D721Med (cell line): Measurements from ENCODE around the gene SFT2D1.
"Not testable (repeated sequence)": the region's sequence is repeated elsewhere in the genome, so short reads cannot be mapped to it uniquely, and the experiment has no call there.

Source experiments
- DNase-seq: peaks from one replicate; pipeline ENCODE4 v3.0.0; 2011; ENCODE audit warnings: low spot score; ENCODE audit not compliant: insufficient read length
- FAIRE-seq: peaks from 2 replicates; lab custom pipeline; 2011; peaks lifted over from hg19 to GRCh38; lab: Jason Lieb, UNC
- CTCF ChIP-seq: IDR thresholded peaks from 2 replicates; pipeline ENCODE4 v1.5.1; 2012; ENCODE audit warnings: mild to moderate bottlenecking, control low read depth; ENCODE audit not compliant: insufficient read depth; ENCODE audit errors: missing control alignments

SFT2D1 gene

DNA sequence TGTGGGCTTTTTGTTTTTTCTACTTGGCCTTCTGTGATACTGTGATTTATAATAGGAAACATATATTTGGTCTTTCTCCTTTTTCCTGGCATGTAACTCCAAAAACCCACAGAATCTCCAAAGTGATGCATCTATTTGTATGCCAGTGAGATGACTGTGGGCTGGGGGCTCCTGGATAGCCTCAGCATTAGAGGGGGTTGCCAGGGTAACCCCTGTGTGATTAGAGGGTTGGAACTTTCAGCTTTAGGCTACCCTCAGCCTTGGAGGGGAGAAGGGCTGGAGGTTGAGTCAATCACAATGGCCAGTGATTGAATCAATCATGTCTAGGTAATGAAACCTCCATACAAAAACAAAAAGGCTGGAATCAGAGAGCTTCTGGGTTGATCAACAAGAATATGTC is 10.6 kb upstream of the SFT2D1 start:
- DNase-seq (no peak), FAIRE-seq (no peak)
- TF ChIP-seq CTCF, result no peak

DNA sequence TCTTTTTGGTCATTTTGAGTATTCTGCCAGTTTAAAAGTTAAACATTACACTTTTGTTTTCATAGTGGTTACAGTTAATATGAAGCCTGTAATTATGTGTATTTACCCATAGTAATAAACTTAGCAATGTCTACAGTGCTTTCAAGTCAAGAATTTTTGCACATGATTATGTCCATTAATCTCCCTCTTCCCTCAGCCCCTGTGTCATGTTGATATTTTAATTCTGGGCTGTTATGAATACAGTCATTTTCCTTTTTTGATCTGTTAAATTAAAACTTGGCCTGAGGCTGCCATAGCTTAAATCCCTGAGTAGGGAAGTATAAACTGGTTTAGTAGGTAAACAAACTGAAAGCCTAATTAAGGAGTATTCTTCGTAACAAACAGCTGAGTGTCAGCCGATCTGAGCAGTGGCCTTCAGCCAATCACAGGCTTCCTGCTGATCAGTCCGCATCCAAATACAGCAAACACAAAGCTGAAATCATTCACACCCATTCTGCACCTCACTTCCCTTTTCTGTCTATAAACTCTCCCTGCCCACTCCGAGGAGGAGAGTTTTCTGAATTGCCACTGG is 9.5 kb upstream of the SFT2D1 start:
- TF ChIP-seq CTCF, result no peak
- DNase-seq (no peak), FAIRE-seq (no peak)

DNA sequence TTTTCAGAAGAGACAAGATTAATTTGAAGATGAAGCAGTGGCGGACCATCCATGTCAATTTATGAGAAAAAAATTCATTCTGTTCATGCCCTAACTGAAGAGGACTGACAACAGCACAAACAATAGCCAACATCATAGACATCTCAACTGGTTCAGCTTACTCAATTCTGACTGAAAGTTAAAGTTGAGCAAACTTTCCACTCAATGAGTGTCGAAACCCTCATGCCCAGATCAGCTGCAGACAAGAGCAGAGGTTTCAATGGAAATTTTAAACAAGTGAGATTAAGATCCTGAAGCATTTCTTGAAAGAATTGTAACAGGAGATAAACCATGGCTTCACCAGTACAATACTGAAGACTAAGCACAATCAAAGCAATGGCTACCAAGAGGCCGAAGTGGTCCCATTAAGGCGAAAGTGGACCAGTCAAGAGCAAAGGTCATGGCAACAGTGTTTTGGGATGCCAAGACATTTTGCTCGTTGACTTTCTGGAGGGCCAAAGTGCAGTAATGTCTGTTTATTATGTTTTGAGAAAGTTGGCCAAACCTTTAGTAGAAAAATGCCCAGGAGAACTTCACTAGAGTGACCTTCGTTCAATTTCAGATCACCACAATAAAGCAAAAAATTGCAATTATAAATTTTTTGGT is 6.1 kb upstream of the SFT2D1 start:
- FAIRE-seq (no peak), DNase-seq (no peak)
- TF ChIP-seq CTCF, result no peak

GRCh38 chr6:166346965-166347364 is 4.6 kb upstream of the SFT2D1 start:
- no peak for TF ChIP-seq CTCF
- no peak for DNase-seq
- no peak for FAIRE-seq

GRCh38 chr6:166346449-166346848 is 4.1 kb upstream of the SFT2D1 start:
- no peak for TF ChIP-seq CTCF
- no peak for DNase-seq
- FAIRE-seq, result no peak

DNA sequence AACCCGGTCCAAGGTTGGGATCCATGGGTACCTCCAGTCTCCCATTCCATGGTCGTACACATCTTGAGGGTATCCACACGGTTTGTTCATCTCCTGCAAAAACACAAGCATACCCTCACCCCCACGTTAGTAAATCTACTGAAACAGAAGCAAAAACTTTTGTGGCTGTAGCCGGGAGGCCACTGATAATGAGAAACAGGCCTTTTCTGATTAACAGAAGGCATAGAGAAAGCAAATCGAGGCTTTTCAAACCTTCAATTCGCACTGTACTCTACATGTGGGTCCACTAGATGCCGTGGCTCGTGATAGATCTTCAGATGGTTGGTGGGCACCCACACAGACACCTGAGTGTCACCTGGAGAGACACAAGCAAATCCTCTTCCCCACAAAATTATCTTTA is 3.3 kb upstream of the SFT2D1 start:
- DNase-seq, FAIRE-seq: not testable (repeated sequence)

- FAIRE-seq, DNase-seq: not testable (repeated sequence)
Measured at GRCh38 chr6:166344921-166345320, 2.6 kb upstream of the SFT2D1 start.

DNA sequence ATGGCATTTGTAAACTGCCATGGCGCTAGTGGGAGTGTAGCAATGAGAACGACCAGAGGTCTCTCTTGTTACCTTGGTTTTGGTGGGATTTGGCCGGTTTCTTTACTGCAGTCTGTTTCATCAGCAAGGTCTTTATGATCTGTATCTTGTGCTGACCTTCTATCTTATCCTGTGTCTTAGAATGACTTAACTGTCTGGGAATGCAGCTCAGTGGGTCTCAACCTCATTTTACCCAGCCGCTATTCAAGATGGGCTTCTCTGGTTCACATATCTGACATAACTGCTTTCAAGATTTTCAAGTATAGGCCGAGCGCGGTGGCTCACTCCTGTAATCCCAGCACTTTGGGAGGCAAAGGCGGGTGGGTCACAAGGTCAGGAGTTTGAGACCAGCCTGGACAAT is 1.9 kb upstream of the SFT2D1 start:
- DNase-seq, result no peak
- TF ChIP-seq CTCF, result no peak
- no peak for FAIRE-seq
